Body of pancreas (tissue), 4 donors: ENCODE measurements around the gene ARHGEF5.
"Not testable (repeated sequence)": the region's sequence is repeated elsewhere in the genome, so short reads cannot be mapped to it uniquely, and the experiment has no call there.

ENCODE experiments used
- POLR2A ChIP-seq, 3 donors: fragments of 450-650 bp; IDR thresholded peaks; one replicate each; pipeline ENCODE4 v1.6.1; 2016; ENCODE audit warnings: antibody characterized with exemption in 3 of 3, mild to moderate bottlenecking in 2 of 3
- TF ChIP-seq, protein P1 (sequence below), 7 experiments: fragments of 450-650 bp in 4 of 7; fragments of 200-600 bp in 3 of 7; sonication (generic) in 3 of 7; IDR thresholded peaks; one replicate each; pipeline ENCODE4 v1.5.1; 2016 to 2019; ENCODE audit warnings: antibody characterized with exemption in 7 of 7

DNA sequence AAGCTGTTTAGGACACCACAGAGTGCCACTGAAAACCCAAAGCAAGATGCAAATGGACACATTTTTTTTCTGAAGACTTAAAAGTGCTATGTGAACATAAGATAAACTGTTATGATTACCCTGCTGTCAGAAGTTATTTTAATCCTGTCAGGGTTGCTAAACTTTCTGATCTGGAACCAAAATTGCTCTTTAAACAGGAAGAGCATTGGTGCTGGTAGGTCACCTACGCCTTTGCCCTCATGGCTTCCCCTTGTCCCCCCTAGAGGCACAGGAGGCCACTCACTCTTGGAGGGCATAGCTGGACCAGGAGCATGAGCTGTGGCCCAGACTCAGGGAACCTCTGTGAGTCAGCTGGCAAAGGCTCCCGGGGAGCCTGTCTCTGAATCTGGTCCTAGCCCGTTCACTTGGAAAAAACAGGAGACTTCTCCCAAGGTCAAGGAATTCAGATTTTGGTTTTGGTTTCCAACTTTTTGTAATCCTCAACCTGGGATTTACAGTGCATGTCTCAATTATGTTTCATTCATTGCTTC lies 33.5 kb upstream of the ARHGEF5 start:
- not testable (repeated sequence) for TF ChIP-seq POLR2A (IDR thresholded peaks at IDR 0.05)
- TF ChIP-seq, protein P1, sequence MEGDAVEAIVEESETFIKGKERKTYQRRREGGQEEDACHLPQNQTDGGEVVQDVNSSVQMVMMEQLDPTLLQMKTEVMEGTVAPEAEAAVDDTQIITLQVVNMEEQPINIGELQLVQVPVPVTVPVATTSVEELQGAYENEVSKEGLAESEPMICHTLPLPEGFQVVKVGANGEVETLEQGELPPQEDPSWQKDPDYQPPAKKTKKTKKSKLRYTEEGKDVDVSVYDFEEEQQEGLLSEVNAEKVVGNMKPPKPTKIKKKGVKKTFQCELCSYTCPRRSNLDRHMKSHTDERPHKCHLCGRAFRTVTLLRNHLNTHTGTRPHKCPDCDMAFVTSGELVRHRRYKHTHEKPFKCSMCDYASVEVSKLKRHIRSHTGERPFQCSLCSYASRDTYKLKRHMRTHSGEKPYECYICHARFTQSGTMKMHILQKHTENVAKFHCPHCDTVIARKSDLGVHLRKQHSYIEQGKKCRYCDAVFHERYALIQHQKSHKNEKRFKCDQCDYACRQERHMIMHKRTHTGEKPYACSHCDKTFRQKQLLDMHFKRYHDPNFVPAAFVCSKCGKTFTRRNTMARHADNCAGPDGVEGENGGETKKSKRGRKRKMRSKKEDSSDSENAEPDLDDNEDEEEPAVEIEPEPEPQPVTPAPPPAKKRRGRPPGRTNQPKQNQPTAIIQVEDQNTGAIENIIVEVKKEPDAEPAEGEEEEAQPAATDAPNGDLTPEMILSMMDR (IDR thresholded peaks at IDR 0.05): not testable (repeated sequence)
